ENCODE measurements around the gene MAX. TPM values are rescaled to one million over a fixed set of nuclear protein-coding genes. Genes with fewer than 3 reads are reported as not detected.

Gene MAX
- total and polyA plus RNA-seq, 2 of the 13 experiments (the other 11 are each of a cell fraction or from before 2014, with no cell fraction given), result 28.5 to 29.3 TPM

DNA sequence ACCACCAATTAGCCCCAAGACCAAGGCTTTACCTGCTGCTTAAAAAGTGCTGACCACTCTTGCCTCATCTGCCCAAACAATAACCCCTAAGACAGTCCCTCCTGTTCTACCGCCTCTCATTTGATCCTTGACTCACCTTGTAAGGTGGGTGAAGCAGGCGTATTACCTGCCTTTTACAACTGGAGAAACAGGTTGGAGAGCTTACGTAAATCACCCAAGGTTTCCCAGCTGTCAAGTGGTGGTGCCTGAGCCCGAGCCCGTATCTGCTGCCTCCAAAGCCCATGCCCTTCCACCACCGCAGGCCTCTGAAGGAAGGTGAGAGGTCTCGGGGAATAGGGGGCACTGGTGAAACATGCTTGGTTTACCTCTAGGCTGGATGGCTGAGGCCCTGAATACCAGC lies 36.6 kb downstream of the MAX start (continued):
- TF ChIP-seq, protein P1, sequence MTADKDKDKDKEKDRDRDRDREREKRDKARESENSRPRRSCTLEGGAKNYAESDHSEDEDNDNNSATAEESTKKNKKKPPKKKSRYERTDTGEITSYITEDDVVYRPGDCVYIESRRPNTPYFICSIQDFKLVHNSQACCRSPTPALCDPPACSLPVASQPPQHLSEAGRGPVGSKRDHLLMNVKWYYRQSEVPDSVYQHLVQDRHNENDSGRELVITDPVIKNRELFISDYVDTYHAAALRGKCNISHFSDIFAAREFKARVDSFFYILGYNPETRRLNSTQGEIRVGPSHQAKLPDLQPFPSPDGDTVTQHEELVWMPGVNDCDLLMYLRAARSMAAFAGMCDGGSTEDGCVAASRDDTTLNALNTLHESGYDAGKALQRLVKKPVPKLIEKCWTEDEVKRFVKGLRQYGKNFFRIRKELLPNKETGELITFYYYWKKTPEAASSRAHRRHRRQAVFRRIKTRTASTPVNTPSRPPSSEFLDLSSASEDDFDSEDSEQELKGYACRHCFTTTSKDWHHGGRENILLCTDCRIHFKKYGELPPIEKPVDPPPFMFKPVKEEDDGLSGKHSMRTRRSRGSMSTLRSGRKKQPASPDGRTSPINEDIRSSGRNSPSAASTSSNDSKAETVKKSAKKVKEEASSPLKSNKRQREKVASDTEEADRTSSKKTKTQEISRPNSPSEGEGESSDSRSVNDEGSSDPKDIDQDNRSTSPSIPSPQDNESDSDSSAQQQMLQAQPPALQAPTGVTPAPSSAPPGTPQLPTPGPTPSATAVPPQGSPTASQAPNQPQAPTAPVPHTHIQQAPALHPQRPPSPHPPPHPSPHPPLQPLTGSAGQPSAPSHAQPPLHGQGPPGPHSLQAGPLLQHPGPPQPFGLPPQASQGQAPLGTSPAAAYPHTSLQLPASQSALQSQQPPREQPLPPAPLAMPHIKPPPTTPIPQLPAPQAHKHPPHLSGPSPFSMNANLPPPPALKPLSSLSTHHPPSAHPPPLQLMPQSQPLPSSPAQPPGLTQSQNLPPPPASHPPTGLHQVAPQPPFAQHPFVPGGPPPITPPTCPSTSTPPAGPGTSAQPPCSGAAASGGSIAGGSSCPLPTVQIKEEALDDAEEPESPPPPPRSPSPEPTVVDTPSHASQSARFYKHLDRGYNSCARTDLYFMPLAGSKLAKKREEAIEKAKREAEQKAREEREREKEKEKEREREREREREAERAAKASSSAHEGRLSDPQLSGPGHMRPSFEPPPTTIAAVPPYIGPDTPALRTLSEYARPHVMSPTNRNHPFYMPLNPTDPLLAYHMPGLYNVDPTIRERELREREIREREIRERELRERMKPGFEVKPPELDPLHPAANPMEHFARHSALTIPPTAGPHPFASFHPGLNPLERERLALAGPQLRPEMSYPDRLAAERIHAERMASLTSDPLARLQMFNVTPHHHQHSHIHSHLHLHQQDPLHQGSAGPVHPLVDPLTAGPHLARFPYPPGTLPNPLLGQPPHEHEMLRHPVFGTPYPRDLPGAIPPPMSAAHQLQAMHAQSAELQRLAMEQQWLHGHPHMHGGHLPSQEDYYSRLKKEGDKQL (CRISPR knock-in tag; IDR thresholded peaks at IDR 0.05; ENCODE audit: low read depth), result no peak
- TF ChIP-seq TEAD3 (CRISPR knock-in tag; optimal IDR thresholded peaks at IDR 0.05; ENCODE audit: borderline replicate concordance) (no peak), SUZ12 (IDR thresholded peaks at IDR 0.05; ENCODE audit: low read depth, low read length) (no peak), ZNF143 (CRISPR knock-in tag; IDR thresholded peaks at IDR 0.05) (no peak)

GRCh38 chr14:65062096-65063075 lies 39.9 kb downstream of the MAX start:
- Histone ChIP-seq H4K20me1 (ENCODE audit: insufficient read depth, low read length) (no peaks in the 10 kb centered on the region), H2AFZ (ENCODE audit: low read length) (no peak overlapping the region), H3K9me3 (ENCODE audit: low read length) (no peaks in the 10 kb centered on the region), H3K9ac (ENCODE audit: insufficient read depth, low read depth, low read length) (no peak overlapping the region), H3K79me2 (ENCODE audit: insufficient read depth, low read length) (no peaks in the 10 kb centered on the region), H3K27me3 (ENCODE audit: control insufficient read depth in 1 of 2, insufficient read depth in 2 of 2, low read length in 2 of 2) (no peaks in the 10 kb centered on the region), H3K4me1 (ENCODE audit: insufficient read depth, low read length) (no peaks in the 10 kb centered on the region), H3K27ac (ENCODE audit: extremely low read length, insufficient read depth, low read length) (no peak overlapping the region), H3K36me3 (replicated peaks in 1 of 2; ENCODE audit: control insufficient read depth in 1 of 2, insufficient read depth in 2 of 2, low read length in 2 of 2) (peaks cover 7 to 41% of the 10 kb centered on the region in 2 experiments; a peak in 4 of 5 replicates), H3K4me2 (ENCODE audit: low read depth, low read length) (no peak overlapping the region), H3K4me3 (replicated peaks in 1 of 3; ENCODE audit: insufficient read depth in 1 of 3, low read depth in 2 of 3, low read length in 3 of 3) (no peak overlapping the region)
- BruUV-seq (replicated peaks), result no TSS peak
- POLR2A ChIA-PET, result no interaction called here
- DNase-seq (ENCODE audit: low spot score) (no peak), FAIRE-seq (no peak), ATAC-seq (no peak)
- intact Hi-C loops (cut with micrococcal nuclease; ENCODE audit: unreplicated experiment) (no loop called here), in situ Hi-C loops (cut with HindIII; ENCODE audit: extremely low pct_ligation_motif_present, low pct_unique_long_range_greater_than_20kb) (no loop called here)
- WGBS (ENCODE audit: low lambda C conversion rate), result 98% methylated on average over 15 of the region's 16 CpGs
- CTCF ChIA-PET (ENCODE audit: low intra/inter-chr PET ratio, low total read pairs), result no interaction called here
- TF ChIP-seq ZFP41 (CRISPR knock-in tag; IDR thresholded peaks at IDR 0.05; ENCODE audit: borderline replicate concordance) (no peak), ZBTB3 (CRISPR knock-in tag; IDR thresholded peaks at IDR 0.05; ENCODE audit: borderline replicate concordance, low read depth) (no peak), SAFB2 (CRISPR knock-in tag; IDR thresholded peaks at IDR 0.05; ENCODE audit: borderline replicate concordance, low read depth) (no peak), TFE3 (CRISPR knock-in tag; IDR thresholded peaks at IDR 0.05) (no peak), SMAD3 (CRISPR knock-in tag; IDR thresholded peaks at IDR 0.05) (no peak), POLR2G (IDR thresholded peaks at IDR 0.05; ENCODE audit: low read depth, low read length) (no peak), ZNF724P (CRISPR knock-in tag; IDR thresholded peaks at IDR 0.05; ENCODE audit: borderline replicate concordance) (no peak), GZF1 (CRISPR knock-in tag; IDR thresholded peaks at IDR 0.05) (no peak), HOXA5 (CRISPR knock-in tag; IDR thresholded peaks at IDR 0.05) (no peak), BRD4 (CRISPR knock-in tag; IDR thresholded peaks at IDR 0.05) (no peak), ZNF790 (CRISPR knock-in tag; IDR thresholded peaks at IDR 0.05; ENCODE audit: borderline replicate concordance) (no peak)

All from HepG2 (cell line).